K562 (cell line): ENCODE measurements around the gene GPR35. TPM values are rescaled to one million over a fixed set of nuclear protein-coding genes. Genes with fewer than 3 reads are reported as not detected.
"Not testable (repeated sequence)": the region's sequence is repeated elsewhere in the genome, so short reads cannot be mapped to it uniquely, and the experiment has no call there.

Source experiments
- ATAC-seq: fragments of 200-7000 bp; cut with Tn5 transposase; 3 replicates; pipeline ENCODE4 v1.9.1; 2020; ENCODE audit warnings: moderate library complexity
- BruUV-seq: library from RNA; stranded (reverse); fragments of 400-500 nt; replicated peaks from 2 replicates; lab custom pipeline; 2021; lab: Mats Ljungman, UMichigan
- CTCF ChIA-PET: fragments of 300-600 bp; formaldehyde crosslinking; extraction: SDS; loops from one replicate; lab custom pipeline; 2021; ENCODE audit warnings: low intra/inter-chr PET ratio; lab: Yijun Ruan, JAX
- POLR2A ChIA-PET: fragments of 300-600, 350-650 bp; sonication (Branson Sonifier 250); formaldehyde crosslinking; extraction: SDS; loops from one replicate; lab custom pipeline; 2021; ENCODE audit warnings: antibody characterized with exemption, inconsistent platforms; lab: Yijun Ruan, JAX
- DNase-seq, 4 experiments: peaks; one replicate each; pipeline versions ENCODE4 v3.0.0 to v3.0.0-alpha.2; 2011 to 2018; ENCODE audit warnings: low spot score in 3 of 4, mixed read lengths in 3 of 4; ENCODE audit errors: extremely low read depth in 1 of 4
- FAIRE-seq: peaks from 2 replicates; lab custom pipeline; 2011; peaks lifted over from hg19 to GRCh38; lab: Jason Lieb, UNC
- H2AFZ ChIP-seq: 2 replicates; pipeline ENCODE4 v1.6.0; 2011; ENCODE audit warnings: low read depth, low read length, control low read depth, inconsistent platforms
- H3K27ac ChIP-seq: fragments of 200-600 bp; 3 replicates; pipeline ENCODE4 v1.8.0; 2011; ENCODE audit warnings: low read depth, mild to moderate bottlenecking, control low read depth, inconsistent platforms, low read length, moderate library complexity, mixed read lengths; ENCODE audit errors: extremely low read depth
- H3K27me3 ChIP-seq, 2 experiments: fragments of 300-600 bp in 1 of 2; 2 replicates in 1 of 2; 3 replicates in 1 of 2; pipeline versions ENCODE4 v1.6.0 to v1.8.0; 2011; ENCODE audit warnings: inconsistent platforms in 2 of 2, low read length in 2 of 2, mild to moderate bottlenecking in 1 of 2, mixed read lengths in 1 of 2, moderate library complexity in 1 of 2; ENCODE audit not compliant: control insufficient read depth in 2 of 2, insufficient read depth in 2 of 2
- H3K36me3 ChIP-seq: fragments of 300-600 bp; 3 replicates; pipeline ENCODE4 v1.8.0; 2011; ENCODE audit warnings: mild to moderate bottlenecking, low read length, inconsistent platforms; ENCODE audit not compliant: control insufficient read depth, insufficient read depth
- H3K4me1 ChIP-seq, 2 experiments: fragments of 200-600 bp in 1 of 2; replicated peaks in 1 of 2; 2 replicates in 1 of 2; 3 replicates in 1 of 2; pipeline versions ENCODE4 v1.5.1 to v1.8.0; 2011; ENCODE audit warnings: inconsistent platforms in 2 of 2, low read length in 2 of 2, mild to moderate bottlenecking in 1 of 2, mixed read lengths in 1 of 2, moderate library complexity in 1 of 2; ENCODE audit not compliant: control insufficient read depth in 2 of 2, insufficient read depth in 2 of 2
- H3K4me2 ChIP-seq: 2 replicates; pipeline ENCODE4 v1.6.1; 2011; ENCODE audit warnings: low read length, control low read depth, inconsistent platforms, mixed read lengths; ENCODE audit not compliant: insufficient read depth
- H3K4me3 ChIP-seq: fragments of 200-600 bp; sonication (generic), shearing (Covaris generic); 2 replicates; pipeline ENCODE4 v1.5.1; 2016; ENCODE audit warnings: control low read depth, inconsistent platforms
- H3K79me2 ChIP-seq: fragments of 200-600 bp; 3 replicates; pipeline ENCODE4 v1.8.0; 2011; ENCODE audit warnings: low read length, inconsistent platforms; ENCODE audit not compliant: control insufficient read depth, insufficient read depth
- H3K9ac ChIP-seq, 2 experiments: 2 replicates each; pipeline versions ENCODE4 v1.6.0 to v1.6.1; 2011; ENCODE audit warnings: low read depth in 2 of 2, low read length in 2 of 2, control low read depth in 1 of 2, inconsistent platforms in 1 of 2, mild to moderate bottlenecking in 1 of 2, mixed read lengths in 1 of 2; ENCODE audit not compliant: insufficient read depth in 1 of 2
- H3K9me1 ChIP-seq: one replicate; pipeline ENCODE4 v1.6.0; 2011; ENCODE audit warnings: inconsistent platforms, mild to moderate bottlenecking, low read length, moderate library complexity; ENCODE audit not compliant: control insufficient read depth, insufficient read depth
- H3K9me3 ChIP-seq: replicated peaks from 2 replicates; pipeline ENCODE4 v1.5.1; 2011; ENCODE audit warnings: low read depth, low read length, inconsistent platforms; ENCODE audit not compliant: control insufficient read depth, insufficient read depth
- H4K20me1 ChIP-seq: replicated peaks from 2 replicates; pipeline ENCODE4 v1.6.1; 2011; ENCODE audit warnings: low read length, inconsistent platforms, mixed read lengths; ENCODE audit not compliant: control insufficient read depth, insufficient read depth
- CC2D1A ChIP-seq: fragments of 450-650 bp; IDR thresholded peaks from 2 replicates; pipeline ENCODE4 v1.6.1; 2017; ENCODE audit warnings: mild to moderate bottlenecking
- WGBS: fragments of 100-300 bp; shearing (Covaris generic); methylation state at CpG from one replicate; pipeline ENCODE4 v1.1.6; 2016; ENCODE audit warnings: low coverage, mixed read lengths; ENCODE audit not compliant: insufficient coverage; ENCODE audit errors: missing lambda C conversion rate; 5-methylcytosine and 5-hydroxymethylcytosine counted together
- in situ Hi-C: fragments of 300-500 bp; cut with MboI; formaldehyde crosslinking; loops from 4 replicates; pipeline ENCODE4 v1.15.0; 2018; ENCODE audit warnings: inconsistent platforms, mixed read lengths
- intact Hi-C: fragments of 100-400 bp; cut with micrococcal nuclease; formaldehyde crosslinking; loops from 2 replicates; pipeline ENCODE4 v1.14.2; 2022
- polyA plus RNA-seq, 8 experiments: library from polyadenylated mRNA; depleted of rRNA in 4 of 8; stranded (reverse) in 5 of 8; unstranded in 3 of 8; fragments of >200 nt; fragmentation: Nextera tagmentation in 2 of 8; fragmentation: Illumina TruSeq in 1 of 8; extraction: Ambion mirVana in 2 of 8; extraction: Trizol in 1 of 8; gene quantifications; 2 replicates each; pipeline versions ENCODE4 v1.2.1 to v1.2.3, GENCODE V29; 2011 to 2014; ENCODE audit warnings: inconsistent platforms in 1 of 8, missing spikeins in 1 of 8
- total RNA-seq, 7 experiments: library from RNA; depleted of rRNA in 6 of 7; stranded (reverse); fragments of >200 nt in 6 of 7; fragmentation: Illumina TruSeq in 2 of 7; extraction: Trizol in 2 of 7; gene quantifications; 2 replicates each; pipeline versions ENCODE4 v1.2.1 to v1.2.3, GENCODE V29; 2011 to 2021; ENCODE audit warnings: low replicate concordance in 1 of 7
- TF ChIP-seq, protein P1 (sequence below): sonication (generic); formaldehyde crosslinking; IDR thresholded peaks from 2 replicates; pipeline ENCODE4 v1.8.1; 2023; ENCODE audit warnings: mild to moderate bottlenecking, missing genetic modification reagents

GPR35 gene
- total and polyA plus RNA-seq, 9 of the 15 experiments (the other 6 are each of a cell fraction or from before 2014, with no cell fraction given), result 0.04 to 0.50 (median 0.29) TPM; not detected in 3

DNA sequence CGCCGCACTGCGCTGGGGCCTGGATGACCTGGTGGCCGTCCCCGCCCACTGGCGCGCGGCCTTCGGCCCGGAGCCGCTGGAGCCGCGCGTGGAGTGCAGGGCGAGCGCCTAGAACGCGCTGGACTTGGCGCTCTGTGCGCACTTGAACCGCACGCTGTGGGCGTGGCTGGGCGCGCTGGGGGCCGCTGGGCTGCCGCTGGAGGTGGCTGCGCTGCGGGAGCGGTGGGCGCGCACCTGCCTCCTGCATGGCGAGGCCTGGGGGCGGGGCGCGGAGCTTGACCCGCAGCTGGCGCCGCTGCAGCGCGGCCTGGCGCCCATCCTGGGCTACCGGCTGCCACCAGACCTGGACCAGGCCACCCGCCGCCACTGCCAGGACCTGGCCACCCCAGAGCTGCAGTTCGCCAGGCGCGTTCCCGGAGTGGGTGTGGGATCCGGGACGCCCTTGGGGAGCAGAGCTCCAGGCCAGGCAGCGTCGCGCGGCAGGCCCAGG is 47.5 kb downstream of the GPR35 start:
- H3K27ac ChIP-seq, result no peak overlapping the region
- no peaks in the 10 kb centered on the region for H3K36me3 ChIP-seq
- in situ Hi-C loops (no loop called here), intact Hi-C loops (no loop called here)
- BruUV-seq, result no TSS peak
- no peak overlapping the region for H2AFZ ChIP-seq
- POLR2A ChIA-PET, result interaction anchor here (0.6 kb wide), 1 partner anchor 69 kb away, joined by 4 read pairs; no protein-coding TSS in a partner anchor
- FAIRE-seq (no peak), DNase-seq (no peak), ATAC-seq (no peak)
- H3K9ac ChIP-seq, result no peak overlapping the region
- no peak overlapping the region for H3K4me2 ChIP-seq
- H3K27me3 ChIP-seq, result peaks cover 0 to 14% of the 10 kb centered on the region in 2 experiments; a peak in 4 of 5 replicates
- H3K4me3 ChIP-seq, result no peak overlapping the region
- WGBS, result 50% methylated on average over 6 of the region's 55 CpGs
- TF ChIP-seq, protein P1, sequence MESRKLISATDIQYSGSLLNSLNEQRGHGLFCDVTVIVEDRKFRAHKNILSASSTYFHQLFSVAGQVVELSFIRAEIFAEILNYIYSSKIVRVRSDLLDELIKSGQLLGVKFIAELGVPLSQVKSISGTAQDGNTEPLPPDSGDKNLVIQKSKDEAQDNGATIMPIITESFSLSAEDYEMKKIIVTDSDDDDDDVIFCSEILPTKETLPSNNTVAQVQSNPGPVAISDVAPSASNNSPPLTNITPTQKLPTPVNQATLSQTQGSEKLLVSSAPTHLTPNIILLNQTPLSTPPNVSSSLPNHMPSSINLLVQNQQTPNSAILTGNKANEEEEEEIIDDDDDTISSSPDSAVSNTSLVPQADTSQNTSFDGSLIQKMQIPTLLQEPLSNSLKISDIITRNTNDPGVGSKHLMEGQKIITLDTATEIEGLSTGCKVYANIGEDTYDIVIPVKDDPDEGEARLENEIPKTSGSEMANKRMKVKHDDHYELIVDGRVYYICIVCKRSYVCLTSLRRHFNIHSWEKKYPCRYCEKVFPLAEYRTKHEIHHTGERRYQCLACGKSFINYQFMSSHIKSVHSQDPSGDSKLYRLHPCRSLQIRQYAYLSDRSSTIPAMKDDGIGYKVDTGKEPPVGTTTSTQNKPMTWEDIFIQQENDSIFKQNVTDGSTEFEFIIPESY (CRISPR knock-in tag), result 0 out of 2 replicates have a peak, but pooled peaks have one; percentile 29
- no peak for TF ChIP-seq CC2D1A
- no peaks in the 10 kb centered on the region; a peak in 1 of 5 replicates for H3K4me1 ChIP-seq
- H3K9me3 ChIP-seq, result no peaks in the 10 kb centered on the region
- no peaks in the 10 kb centered on the region for H3K9me1 ChIP-seq
- no peaks in the 10 kb centered on the region for H3K79me2 ChIP-seq
- no peaks in the 10 kb centered on the region for H4K20me1 ChIP-seq
- CTCF ChIA-PET, result no interaction called here

DNA sequence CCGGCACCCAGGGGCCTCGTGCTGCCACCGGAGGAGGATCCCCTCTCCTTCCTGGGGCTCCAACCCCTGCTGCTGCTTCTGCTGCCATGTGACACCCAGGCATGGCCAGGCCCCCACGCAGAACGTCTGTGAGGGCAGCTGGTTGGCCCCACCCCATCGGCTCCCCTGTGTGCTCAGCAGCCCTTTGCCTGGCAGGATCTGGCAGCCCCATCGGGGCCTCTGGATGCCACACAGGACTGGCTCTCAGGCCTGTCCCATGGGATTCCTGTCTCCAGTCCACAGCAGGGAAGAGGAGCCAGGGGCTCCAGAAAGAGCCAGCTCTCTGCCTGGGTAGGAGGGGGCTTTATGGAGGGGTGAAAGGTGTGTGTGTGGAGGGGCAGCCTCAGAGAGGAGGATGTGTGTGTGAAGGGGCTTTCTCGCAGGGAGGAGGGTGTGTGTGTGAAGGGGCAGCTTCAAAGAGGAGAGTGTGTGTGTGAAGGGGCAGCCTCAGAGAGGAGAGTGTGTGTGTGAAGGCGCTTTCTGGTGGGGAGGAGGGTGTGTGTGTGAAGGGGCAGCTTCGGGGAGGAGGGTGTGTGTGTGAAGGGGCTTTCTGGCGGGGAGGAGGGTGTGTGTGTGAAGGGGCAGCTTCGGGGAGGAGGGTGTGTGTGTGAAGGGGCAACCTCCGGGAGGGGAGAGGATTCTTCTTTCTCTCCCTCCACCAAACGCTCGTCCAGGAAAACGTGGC is 49.3 kb downstream of the GPR35 start:
- BruUV-seq, FAIRE-seq, CTCF ChIA-PET: not testable (repeated sequence)

DNA sequence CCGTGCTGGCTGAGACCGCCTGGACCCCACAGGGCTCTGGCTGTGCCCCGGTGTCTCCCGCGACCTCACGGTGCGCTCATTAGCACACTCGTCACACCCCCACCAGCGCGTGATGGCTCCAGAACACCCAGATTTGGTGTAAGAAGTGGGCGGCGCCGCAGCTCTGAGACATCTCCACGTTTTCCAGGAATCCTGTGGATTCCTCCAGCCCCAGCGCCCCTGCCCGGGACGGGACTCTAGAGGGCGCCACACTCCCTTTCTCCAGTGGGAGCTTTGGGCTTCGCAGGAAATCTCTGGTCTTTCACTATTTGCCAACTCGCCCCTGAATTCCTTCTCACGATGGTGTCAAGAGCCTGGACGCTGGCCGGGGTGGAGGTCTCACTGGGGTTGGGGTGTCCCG is 50.1 kb downstream of the GPR35 start:
- no CpG with 5 or more reads among the region's 24 CpGs for WGBS
- FAIRE-seq, result peak; percentile 88

More for the DNA sequence above, 49.3 kb downstream of the GPR35 start:
- H4K20me1 ChIP-seq, H3K9ac ChIP-seq, H3K79me2 ChIP-seq, intact Hi-C loops, H3K27ac ChIP-seq, H3K9me3 ChIP-seq, H3K9me1 ChIP-seq, ATAC-seq, H3K4me1 ChIP-seq, H3K36me3 ChIP-seq, DNase-seq, in situ Hi-C loops, H3K4me3 ChIP-seq, H3K4me2 ChIP-seq, H2AFZ ChIP-seq: not testable (repeated sequence)
- peaks cover 0 to 14% of the 10 kb centered on the region in 2 experiments; a peak in 4 of 5 replicates for H3K27me3 ChIP-seq
- POLR2A ChIA-PET, result interaction anchor here (0.6 kb wide), 1 partner anchor 57 kb away, joined by 3 read pairs; no protein-coding TSS in a partner anchor
- WGBS, result 20% methylated on average over 1 of the region's 16 CpGs

More for the DNA sequence above, 50.1 kb downstream of the GPR35 start:
- CTCF ChIA-PET, H3K79me2 ChIP-seq, H3K4me1 ChIP-seq, BruUV-seq, H3K4me2 ChIP-seq, H3K9ac ChIP-seq, H3K27ac ChIP-seq, H3K4me3 ChIP-seq, H3K36me3 ChIP-seq, POLR2A ChIA-PET, H3K9me1 ChIP-seq, intact Hi-C loops, H4K20me1 ChIP-seq, H3K9me3 ChIP-seq, DNase-seq, in situ Hi-C loops, H2AFZ ChIP-seq: not testable (repeated sequence)
- ATAC-seq, result peak; percentile 79
- peaks cover 0 to 14% of the 10 kb centered on the region in 2 experiments; a peak in 4 of 5 replicates for H3K27me3 ChIP-seq
